ENCODE measurements around the gene GNS. TPM values are rescaled to one million over a fixed set of nuclear protein-coding genes. Genes with fewer than 3 reads are reported as not detected.

The GNS gene
- total and polyA plus RNA-seq, 10 of the 15 experiments (the other 5 are each of a cell fraction or from before 2014, with no cell fraction given): 4.1 to 33.8 (median 19.1) TPM

GRCh38 chr12:64797156-64797555 is 38.0 kb upstream of the GNS start:
- DNase-seq (ENCODE audit: low read depth, low spot score) (no peak), ATAC-seq (no peak; the same call in 2 of the 3 replicates), FAIRE-seq (no peak)
- H3K9ac ChIP-seq (ENCODE audit: control insufficient read depth, insufficient read depth, low read length): no peak overlapping the region
- TF ChIP-seq EGR1 (IDR thresholded peaks at IDR 0.05; ENCODE audit: borderline replicate concordance in 1 of 2, low read depth in 2 of 2, low read length in 2 of 2) (no peak), ZNF384 (IDR thresholded peaks at IDR 0.05; ENCODE audit: borderline replicate concordance, low read depth, low read length) (no peak), ASH2L (IDR thresholded peaks at IDR 0.05; ENCODE audit: borderline replicate concordance, low read depth) (no peak), SIN3A (IDR thresholded peaks at IDR 0.05; ENCODE audit: low read depth, low read length) (no peak)
- H3K4me1 ChIP-seq (ENCODE audit: control insufficient read depth, insufficient read depth, low read length): peaks cover 19% of the 10 kb centered on the region
- no peaks in the 10 kb centered on the region for H3K79me2 ChIP-seq (ENCODE audit: control insufficient read depth, insufficient read depth, low read length)
- POLR2A ChIA-PET: interaction anchor here (0.6 to 1.4 kb wide), 6 partner anchors 9 to 387 kb away, joined by 3 to 9 read pairs (median 6); no protein-coding TSS in a partner anchor
- in situ Hi-C loops (cut with MboI) (loop anchor here (5.0 to 10.0 kb wide), 2 partner anchors 325 to 438 kb away; partner anchors contain the start of gene WIF1), intact Hi-C loops (cut with micrococcal nuclease; ENCODE audit: unreplicated experiment) (no loop called here)
- H2AFZ ChIP-seq (ENCODE audit: control insufficient read depth, low read depth, low read length): no peak overlapping the region
- H4K20me1 ChIP-seq (ENCODE audit: control insufficient read depth, insufficient read depth): no peaks in the 10 kb centered on the region
- BruUV-seq (replicated peaks): no TSS peak
- RAD21 ChIA-PET (ENCODE audit: unreplicated experiment): interaction anchor here (0.6 to 4.0 kb wide), 19 partner anchors 14 to 909 kb away, joined by 3 to 39 read pairs (median 7); partner anchors contain the start of gene LEMD3
- no peak overlapping the region for H3K4me3 ChIP-seq
- SMC1A ChIA-PET (ENCODE audit: uncharacterized antibody, unreplicated experiment): interaction anchor here (0.7 to 8.8 kb wide), 15 partner anchors 11 to 436 kb away, joined by 3 to 130 read pairs (median 6); partner anchors contain the start of gene WIF1
- H3K4me2 ChIP-seq (ENCODE audit: control insufficient read depth, insufficient read depth): no peak overlapping the region
- H3K9me3 ChIP-seq (replicated peaks; ENCODE audit: control insufficient read depth, insufficient read depth, low read length): no peaks in the 10 kb centered on the region
- CTCF ChIA-PET: interaction anchor here (0.6 to 5.2 kb wide), 35 partner anchors 8 to 510 kb away, joined by 3 to 72 read pairs (median 7); partner anchors contain the start of genes GNS and WIF1
- no peaks in the 10 kb centered on the region for H3K36me3 ChIP-seq (ENCODE audit: control insufficient read depth in 2 of 2, insufficient read depth in 2 of 2, low read length in 1 of 2)
- no peak overlapping the region for H3K27ac ChIP-seq (ENCODE audit: control insufficient read depth, insufficient read depth)
- no peaks in the 10 kb centered on the region for H3K27me3 ChIP-seq (replicated peaks in 1 of 2; ENCODE audit: control insufficient read depth in 2 of 2, insufficient read depth in 2 of 2, low read length in 1 of 2)
- 73% methylated on average over 1 of the region's 1 CpG for WGBS (ENCODE audit: insufficient coverage, insufficient replicate concordance, low lambda C conversion rate, missing lambda C conversion rate)

DNA sequence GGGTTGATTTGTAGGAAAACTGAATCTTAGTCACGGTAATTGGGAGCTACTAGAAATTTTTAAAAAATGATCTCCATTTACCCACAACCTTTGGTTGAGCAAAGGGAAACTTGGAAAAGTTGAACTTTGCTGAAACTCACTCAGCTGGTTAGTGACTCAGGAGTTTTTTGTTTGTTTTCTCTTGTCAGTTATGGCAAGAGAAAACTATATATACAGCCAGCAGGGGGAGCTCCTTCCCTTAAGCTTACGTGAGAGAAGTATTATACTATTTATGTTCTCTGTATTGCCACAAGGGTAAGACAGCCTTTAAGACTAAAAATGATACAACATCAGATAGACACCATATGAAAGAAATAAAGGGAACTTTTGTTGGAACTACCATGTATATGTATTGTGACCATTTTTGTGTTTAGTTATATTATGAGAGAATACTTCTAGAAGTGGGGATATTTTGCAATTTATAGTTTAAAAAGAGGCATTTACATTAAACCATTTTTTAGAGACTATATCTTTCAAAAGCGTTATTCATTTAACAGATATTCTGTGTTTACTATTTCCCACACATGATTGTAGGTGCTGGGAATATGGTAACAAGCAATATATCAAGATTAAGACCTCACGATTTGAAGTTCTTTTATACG is 37.1 kb upstream of the GNS start:
- Histone ChIP-seq H3K27ac (ENCODE audit: control insufficient read depth, insufficient read depth) (no peak overlapping the region), H3K27me3 (replicated peaks in 1 of 2; ENCODE audit: control insufficient read depth in 2 of 2, insufficient read depth in 2 of 2, low read length in 1 of 2) (no peaks in the 10 kb centered on the region), H3K36me3 (ENCODE audit: control insufficient read depth in 2 of 2, insufficient read depth in 2 of 2, low read length in 1 of 2) (no peaks in the 10 kb centered on the region), H3K4me1 (ENCODE audit: control insufficient read depth, insufficient read depth, low read length) (peaks cover 12% of the 10 kb centered on the region), H2AFZ (ENCODE audit: control insufficient read depth, low read depth, low read length) (no peak overlapping the region; the same call in 1 of the 2 replicates), H3K79me2 (ENCODE audit: control insufficient read depth, insufficient read depth, low read length) (no peaks in the 10 kb centered on the region), H3K4me3 (no peak overlapping the region), H3K9ac (ENCODE audit: control insufficient read depth, insufficient read depth, low read length) (no peak overlapping the region), H4K20me1 (ENCODE audit: control insufficient read depth, insufficient read depth) (no peaks in the 10 kb centered on the region), H3K4me2 (ENCODE audit: control insufficient read depth, insufficient read depth) (no peak overlapping the region), H3K9me3 (replicated peaks; ENCODE audit: control insufficient read depth, insufficient read depth, low read length) (no peaks in the 10 kb centered on the region)
- DNase-seq (ENCODE audit: low read depth, low spot score): no peak
- no peak for FAIRE-seq
- peak; percentile 86 for ATAC-seq
- POLR2A ChIA-PET: interaction anchor here (1.4 kb wide), 1 partner anchor 327 kb away, joined by 3 read pairs; no protein-coding TSS in a partner anchor
- CTCF ChIA-PET: interaction anchor here (0.6 to 5.2 kb wide), 66 partner anchors 9 to 510 kb away, joined by 3 to 72 read pairs (median 4); partner anchors contain the start of genes GNS, LEMD3 and WIF1
- intact Hi-C loops (cut with micrococcal nuclease; ENCODE audit: unreplicated experiment): loop anchor here (1.0 kb wide), 1 partner anchor 327 kb away; no protein-coding TSS in a partner anchor
- SMC1A ChIA-PET (ENCODE audit: uncharacterized antibody, unreplicated experiment): interaction anchor here (0.6 to 8.8 kb wide), 37 partner anchors 9 to 1325 kb away, joined by 3 to 130 read pairs (median 4); no protein-coding TSS in a partner anchor
- in situ Hi-C loops (cut with MboI): loop anchor here (5.0 to 10.0 kb wide), 2 partner anchors 326 to 438 kb away; partner anchors contain the start of gene WIF1
- no TSS peak for BruUV-seq (replicated peaks)
- RAD21 ChIA-PET (ENCODE audit: unreplicated experiment): interaction anchor here (0.6 to 4.0 kb wide), 28 partner anchors 10 to 806 kb away, joined by 3 to 39 read pairs (median 4); partner anchors contain the start of genes LEMD3 and TBC1D30
- 46% methylated on average over 5 of the region's 5 CpGs for WGBS (ENCODE audit: insufficient coverage, insufficient replicate concordance, low lambda C conversion rate, missing lambda C conversion rate)
- TF ChIP-seq BHLHE40 (IDR thresholded peaks at IDR 0.05; ENCODE audit: borderline replicate concordance in 1 of 2, low read depth in 2 of 2, low read length in 1 of 2): no peak
- no peak for TF ChIP-seq BMI1 (IDR thresholded peaks at IDR 0.05; ENCODE audit: borderline replicate concordance)
- TF ChIP-seq GATAD2B (conservative IDR thresholded peaks at IDR 0.05; ENCODE audit: low read depth): no peak
- TF ChIP-seq, protein P1, sequence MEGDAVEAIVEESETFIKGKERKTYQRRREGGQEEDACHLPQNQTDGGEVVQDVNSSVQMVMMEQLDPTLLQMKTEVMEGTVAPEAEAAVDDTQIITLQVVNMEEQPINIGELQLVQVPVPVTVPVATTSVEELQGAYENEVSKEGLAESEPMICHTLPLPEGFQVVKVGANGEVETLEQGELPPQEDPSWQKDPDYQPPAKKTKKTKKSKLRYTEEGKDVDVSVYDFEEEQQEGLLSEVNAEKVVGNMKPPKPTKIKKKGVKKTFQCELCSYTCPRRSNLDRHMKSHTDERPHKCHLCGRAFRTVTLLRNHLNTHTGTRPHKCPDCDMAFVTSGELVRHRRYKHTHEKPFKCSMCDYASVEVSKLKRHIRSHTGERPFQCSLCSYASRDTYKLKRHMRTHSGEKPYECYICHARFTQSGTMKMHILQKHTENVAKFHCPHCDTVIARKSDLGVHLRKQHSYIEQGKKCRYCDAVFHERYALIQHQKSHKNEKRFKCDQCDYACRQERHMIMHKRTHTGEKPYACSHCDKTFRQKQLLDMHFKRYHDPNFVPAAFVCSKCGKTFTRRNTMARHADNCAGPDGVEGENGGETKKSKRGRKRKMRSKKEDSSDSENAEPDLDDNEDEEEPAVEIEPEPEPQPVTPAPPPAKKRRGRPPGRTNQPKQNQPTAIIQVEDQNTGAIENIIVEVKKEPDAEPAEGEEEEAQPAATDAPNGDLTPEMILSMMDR (IDR thresholded peaks at IDR 0.05 in 2 of 3, conservative IDR thresholded peaks at IDR 0.05 in 1 of 3; ENCODE audit: control insufficient read depth in 2 of 3, extremely low read depth in 1 of 3, insufficient read depth in 1 of 3, low read depth in 3 of 3, low read length in 3 of 3): peak; percentile 64 to 77 (median 71)
- no peak for TF ChIP-seq JUND (IDR thresholded peaks at IDR 0.05; ENCODE audit: low read depth, low read length)
- peak; percentile 82 for TF ChIP-seq SMC3 (IDR thresholded peaks at IDR 0.05; ENCODE audit: borderline replicate concordance, low read length)
- TF ChIP-seq TCF12 (IDR thresholded peaks at IDR 0.05; ENCODE audit: low read depth, low read length): no peak
- no peak for TF ChIP-seq STAT1 (conservative IDR thresholded peaks at IDR 0.05)
- no peak for TF ChIP-seq SMAD1 (IDR thresholded peaks at IDR 0.05; ENCODE audit: low read depth, partially characterized antibody)
- no peak for TF ChIP-seq ZBED1 (IDR thresholded peaks at IDR 0.05; ENCODE audit: borderline replicate concordance)

Measured in GM12878 (cell line).